Retinal pigment epithelial cell (primary cell): ENCODE results near the gene ADAMTS17.

Experiments used
- DNase-seq: peaks from one replicate; pipeline ENCODE4 v3.0.0-alpha.2; 2010; ENCODE audit warnings: low read depth
- H3K4me3 ChIP-seq: 2 replicates; pipeline ENCODE4 v1.5.1; 2011; ENCODE audit warnings: mild to moderate bottlenecking, low read length, control low read depth, moderate library complexity
- TF ChIP-seq, protein P1 (sequence below): conservative IDR thresholded peaks from 2 replicates; pipeline ENCODE4 v1.5.1; 2011; ENCODE audit warnings: low read depth, low read length, control low read depth, inconsistent platforms

ADAMTS17 gene

DNA sequence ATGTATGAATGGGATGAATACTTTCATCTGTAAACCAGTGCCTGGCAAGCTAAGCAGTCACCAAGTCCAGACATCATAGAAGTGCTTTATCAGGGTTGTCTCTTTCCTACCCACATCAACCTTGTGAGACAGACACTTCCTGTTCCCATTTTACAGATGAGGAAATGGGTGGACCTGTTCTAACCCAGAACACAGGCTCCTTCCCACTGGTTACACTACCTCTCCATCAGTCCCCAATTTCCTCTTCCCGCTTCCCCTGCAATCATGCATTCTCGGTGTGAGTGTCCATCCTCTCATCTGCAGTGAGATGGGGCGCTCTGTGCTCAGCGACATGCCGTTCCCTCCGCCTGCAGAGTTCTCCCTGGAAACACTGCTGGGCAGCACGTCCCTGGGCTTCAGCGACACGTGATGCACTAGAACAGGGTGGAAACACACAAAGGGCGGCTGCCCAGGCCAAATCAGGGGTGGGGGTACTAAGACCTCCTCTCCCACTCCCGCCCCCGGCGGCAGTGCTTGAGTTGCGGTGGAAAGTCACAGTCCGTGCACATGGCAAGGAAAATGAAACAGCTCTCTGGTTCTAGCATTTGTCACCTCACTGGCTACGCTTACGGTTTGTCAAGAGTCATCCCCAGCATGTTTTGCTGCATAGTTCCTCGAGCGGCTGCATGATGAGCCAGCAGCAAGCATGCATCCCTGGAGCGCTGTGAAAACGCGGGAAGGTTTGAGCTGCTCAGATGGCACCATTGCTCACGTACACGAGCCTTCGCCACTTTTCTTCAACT lies 201.1 kb downstream of the ADAMTS17 start:
- TF ChIP-seq, protein P1, sequence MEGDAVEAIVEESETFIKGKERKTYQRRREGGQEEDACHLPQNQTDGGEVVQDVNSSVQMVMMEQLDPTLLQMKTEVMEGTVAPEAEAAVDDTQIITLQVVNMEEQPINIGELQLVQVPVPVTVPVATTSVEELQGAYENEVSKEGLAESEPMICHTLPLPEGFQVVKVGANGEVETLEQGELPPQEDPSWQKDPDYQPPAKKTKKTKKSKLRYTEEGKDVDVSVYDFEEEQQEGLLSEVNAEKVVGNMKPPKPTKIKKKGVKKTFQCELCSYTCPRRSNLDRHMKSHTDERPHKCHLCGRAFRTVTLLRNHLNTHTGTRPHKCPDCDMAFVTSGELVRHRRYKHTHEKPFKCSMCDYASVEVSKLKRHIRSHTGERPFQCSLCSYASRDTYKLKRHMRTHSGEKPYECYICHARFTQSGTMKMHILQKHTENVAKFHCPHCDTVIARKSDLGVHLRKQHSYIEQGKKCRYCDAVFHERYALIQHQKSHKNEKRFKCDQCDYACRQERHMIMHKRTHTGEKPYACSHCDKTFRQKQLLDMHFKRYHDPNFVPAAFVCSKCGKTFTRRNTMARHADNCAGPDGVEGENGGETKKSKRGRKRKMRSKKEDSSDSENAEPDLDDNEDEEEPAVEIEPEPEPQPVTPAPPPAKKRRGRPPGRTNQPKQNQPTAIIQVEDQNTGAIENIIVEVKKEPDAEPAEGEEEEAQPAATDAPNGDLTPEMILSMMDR = no peak
- no peak for DNase-seq
- H3K4me3 ChIP-seq = no peak overlapping the region

DNA sequence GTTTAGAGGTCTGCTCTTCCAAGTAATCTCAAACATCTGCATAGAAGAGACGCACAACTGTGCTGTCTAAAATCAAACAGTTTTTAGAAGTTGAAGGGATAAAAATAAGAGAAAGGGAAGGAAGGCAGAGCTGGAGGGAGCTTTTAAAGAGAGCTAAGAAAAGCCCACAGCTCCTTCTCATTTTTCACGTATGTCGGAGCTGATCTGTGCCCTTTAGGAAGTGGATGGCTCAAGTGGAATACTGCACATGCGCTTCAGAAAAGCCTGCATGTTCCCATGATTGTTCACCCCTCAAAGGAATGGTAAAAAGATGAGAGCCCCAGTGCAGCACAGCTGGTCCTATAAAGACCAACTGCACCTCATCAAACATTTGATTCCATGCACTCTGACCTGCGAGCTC lies 207.2 kb downstream of the ADAMTS17 start:
- DNase-seq = no peak
- no peak overlapping the region for H3K4me3 ChIP-seq
- TF ChIP-seq, protein P1 = no peak

DNA sequence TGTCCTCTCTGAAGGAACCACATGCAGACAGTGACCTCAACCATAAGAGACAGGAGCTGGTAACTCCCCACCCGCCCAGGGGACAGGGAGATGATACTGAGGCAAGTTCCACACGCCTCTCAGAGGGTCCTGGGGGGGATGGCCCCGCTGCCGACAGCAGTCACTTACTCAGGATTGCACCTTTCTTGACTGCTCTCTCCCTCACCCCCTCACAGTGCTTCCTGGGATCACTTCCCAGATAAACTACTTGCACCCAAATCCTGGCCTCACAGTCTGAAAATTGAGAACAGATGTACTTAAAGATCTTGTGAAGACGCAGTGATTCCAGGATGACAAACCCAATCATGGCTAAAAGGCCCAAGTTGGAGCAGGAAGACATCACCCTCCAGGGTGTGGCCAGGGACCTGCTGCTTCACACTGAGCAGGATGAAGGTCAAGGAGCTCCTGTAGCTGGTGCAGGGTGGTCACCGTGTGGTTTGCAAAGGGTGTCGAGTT lies 207.6 kb downstream of the ADAMTS17 start:
- TF ChIP-seq, protein P1 = no peak
- no peak overlapping the region for H3K4me3 ChIP-seq
- DNase-seq = no peak

DNA sequence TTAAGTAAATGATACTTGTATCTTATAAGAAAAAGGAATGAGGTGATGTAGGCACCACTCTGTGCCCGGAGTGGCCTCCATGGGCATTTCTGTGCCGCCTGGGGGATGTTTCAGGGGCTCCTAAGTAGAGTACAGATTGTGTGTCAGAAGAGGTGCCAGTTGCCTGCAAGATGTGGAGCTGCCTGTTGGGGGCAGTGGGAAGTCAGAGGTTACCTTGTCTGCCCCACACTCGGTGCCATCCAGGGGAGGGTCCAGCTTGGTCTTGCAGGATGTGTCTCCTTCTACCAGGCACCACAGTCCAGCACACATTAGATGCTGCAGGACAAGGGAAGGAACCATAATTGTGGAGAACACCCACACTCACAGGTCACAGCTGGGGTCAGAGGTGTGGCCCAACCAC lies 208.8 kb downstream of the ADAMTS17 start:
- no peak for DNase-seq
- TF ChIP-seq, protein P1 = no peak
- no peak overlapping the region for H3K4me3 ChIP-seq

DNA sequence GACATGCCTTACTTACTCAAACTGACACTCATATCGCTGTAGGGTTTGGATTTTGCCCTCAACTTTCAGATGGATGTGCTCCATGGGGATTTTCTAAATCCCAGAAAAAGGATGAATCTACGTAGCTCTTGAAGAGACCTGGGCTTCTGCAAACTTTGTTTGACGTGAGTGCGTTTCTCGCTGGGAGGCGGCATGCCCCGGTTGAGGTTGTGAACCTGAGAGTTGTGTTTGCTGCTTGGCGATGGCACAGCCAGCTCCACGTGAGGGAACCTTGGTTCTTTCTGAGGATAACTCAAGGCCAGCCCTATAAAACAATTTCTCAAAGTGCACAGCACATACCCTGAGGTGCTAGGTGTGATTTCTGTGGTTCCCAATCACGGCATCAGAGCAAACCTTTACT lies 209.5 kb downstream of the ADAMTS17 start:
- DNase-seq = no peak
- TF ChIP-seq, protein P1 = no peak
- H3K4me3 ChIP-seq = no peak overlapping the region

DNA sequence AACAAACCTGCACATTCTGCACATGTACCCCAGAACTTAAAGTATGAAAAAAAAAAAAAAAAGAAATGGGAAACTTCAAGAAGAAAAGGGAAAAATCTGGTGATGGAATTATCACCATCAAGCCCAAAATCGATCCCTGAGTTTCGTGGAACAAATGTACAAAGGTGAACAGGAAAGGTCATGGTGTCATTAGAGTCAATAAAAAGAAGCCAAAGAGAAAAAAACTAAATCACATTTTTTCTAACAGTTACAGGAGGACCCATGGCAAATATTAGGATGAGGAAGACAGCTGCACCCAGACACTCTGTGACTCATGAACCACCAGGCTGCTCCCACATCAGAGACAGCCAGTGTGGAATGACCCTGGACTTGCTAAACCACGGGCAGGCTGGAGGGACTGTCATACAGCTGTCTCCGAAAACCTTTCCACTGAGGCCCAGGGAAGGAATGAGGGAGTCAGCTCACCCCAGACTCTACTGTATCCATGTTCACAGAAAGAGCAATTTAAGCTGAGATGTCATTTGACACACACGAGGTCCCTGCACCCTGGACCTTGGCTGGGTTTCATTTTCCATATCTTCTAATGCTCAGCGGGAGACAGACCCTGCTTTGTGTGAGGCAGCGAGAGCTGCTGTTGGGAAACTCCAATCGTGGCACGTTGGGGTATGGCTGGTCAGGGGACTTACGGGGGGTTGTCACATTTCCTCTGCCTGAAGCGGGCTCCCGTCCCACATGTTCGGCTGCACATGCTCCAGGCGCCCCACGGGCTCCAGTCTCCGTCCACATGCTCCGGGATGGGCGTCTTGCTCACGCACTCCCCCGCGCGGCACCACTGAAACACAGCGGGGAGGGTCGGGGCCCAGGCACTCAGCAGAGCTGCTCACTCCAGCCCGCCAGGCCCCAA lies 210.2 kb downstream of the ADAMTS17 start:
- TF ChIP-seq, protein P1 = peak; percentile 46
- H3K4me3 ChIP-seq = peak overlapping the region; percentile 21
- no peak for DNase-seq
